ENCODE results near the gene CALML3. TPM values are rescaled to one million over a fixed set of nuclear protein-coding genes. Genes with fewer than 3 reads are reported as not detected.

Gene CALML3
- total and polyA plus RNA-seq, 11 donors, result 0.03 TPM; not detected in 10

DNA sequence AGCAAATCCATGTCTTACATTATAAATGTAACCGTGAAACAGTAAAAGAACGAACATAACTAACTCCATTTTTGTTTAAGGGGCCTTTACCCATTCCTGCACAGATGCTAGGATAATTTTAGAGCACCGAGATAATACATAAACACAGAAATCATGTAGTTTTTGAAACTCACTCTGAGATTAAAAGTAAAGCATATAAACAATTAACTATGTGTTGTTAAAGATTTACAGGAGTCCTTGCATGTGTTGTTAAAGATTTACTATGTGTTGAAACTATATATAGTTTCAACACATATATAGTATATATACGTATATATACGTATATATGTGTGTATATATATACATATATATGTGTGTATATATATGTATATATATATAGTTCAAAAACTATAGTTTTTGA, 7.2 kb upstream of the CALML3 start:
- no peak for ATAC-seq
- 86 to 95% (median 92%) methylated on average over 5 of the region's 5 CpGs for WGBS, 4 donors
- TF ChIP-seq POLR2A (IDR thresholded peaks at IDR 0.05), result no peak
- TF ChIP-seq, protein P1, sequence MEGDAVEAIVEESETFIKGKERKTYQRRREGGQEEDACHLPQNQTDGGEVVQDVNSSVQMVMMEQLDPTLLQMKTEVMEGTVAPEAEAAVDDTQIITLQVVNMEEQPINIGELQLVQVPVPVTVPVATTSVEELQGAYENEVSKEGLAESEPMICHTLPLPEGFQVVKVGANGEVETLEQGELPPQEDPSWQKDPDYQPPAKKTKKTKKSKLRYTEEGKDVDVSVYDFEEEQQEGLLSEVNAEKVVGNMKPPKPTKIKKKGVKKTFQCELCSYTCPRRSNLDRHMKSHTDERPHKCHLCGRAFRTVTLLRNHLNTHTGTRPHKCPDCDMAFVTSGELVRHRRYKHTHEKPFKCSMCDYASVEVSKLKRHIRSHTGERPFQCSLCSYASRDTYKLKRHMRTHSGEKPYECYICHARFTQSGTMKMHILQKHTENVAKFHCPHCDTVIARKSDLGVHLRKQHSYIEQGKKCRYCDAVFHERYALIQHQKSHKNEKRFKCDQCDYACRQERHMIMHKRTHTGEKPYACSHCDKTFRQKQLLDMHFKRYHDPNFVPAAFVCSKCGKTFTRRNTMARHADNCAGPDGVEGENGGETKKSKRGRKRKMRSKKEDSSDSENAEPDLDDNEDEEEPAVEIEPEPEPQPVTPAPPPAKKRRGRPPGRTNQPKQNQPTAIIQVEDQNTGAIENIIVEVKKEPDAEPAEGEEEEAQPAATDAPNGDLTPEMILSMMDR (IDR thresholded peaks at IDR 0.05), result no peak
- no peaks in the 10 kb centered on the region for H3K4me1 ChIP-seq
- DNase-seq, result no peak
- H3K36me3 ChIP-seq, result no peaks in the 10 kb centered on the region
- no peak overlapping the region for H3K4me3 ChIP-seq
- H3K9me3 ChIP-seq, result no peaks in the 10 kb centered on the region
- intact Hi-C loops (cut with DNase I), result no loop called here
- no peak overlapping the region for H3K27ac ChIP-seq
- H3K27me3 ChIP-seq, result no peaks in the 10 kb centered on the region

DNA sequence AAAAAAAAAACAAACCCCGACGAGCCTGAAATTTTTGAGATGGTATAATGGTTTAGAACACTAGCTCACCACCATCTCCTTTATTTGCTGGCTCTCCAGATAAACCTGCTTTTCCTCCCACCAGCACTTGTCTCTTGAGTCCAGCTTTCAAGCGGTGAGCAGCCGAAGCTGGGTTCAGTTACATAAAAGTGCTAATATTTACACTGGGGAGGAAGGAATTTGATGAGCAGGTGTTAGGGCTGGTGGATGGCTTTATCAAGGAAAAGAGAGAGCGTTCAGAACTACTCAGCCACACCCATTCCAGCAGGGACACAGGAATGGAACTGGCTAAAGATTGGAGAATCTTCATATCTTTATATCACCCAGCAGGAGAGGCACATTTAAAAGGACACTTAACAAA, 6.6 kb upstream of the CALML3 start:
- 77 to 82% (median 79%) methylated on average over 5 of the region's 5 CpGs for WGBS, 4 donors
- intact Hi-C loops (cut with DNase I), result no loop called here
- no peak for ATAC-seq
- no peaks in the 10 kb centered on the region for H3K4me1 ChIP-seq
- no peak overlapping the region for H3K27ac ChIP-seq
- TF ChIP-seq, protein P1 (IDR thresholded peaks at IDR 0.05), result no peak
- no peak for TF ChIP-seq POLR2A (IDR thresholded peaks at IDR 0.05)
- H3K4me3 ChIP-seq, result no peak overlapping the region
- H3K36me3 ChIP-seq, result no peaks in the 10 kb centered on the region
- DNase-seq, result no peak
- no peaks in the 10 kb centered on the region for H3K9me3 ChIP-seq
- H3K27me3 ChIP-seq, result no peaks in the 10 kb centered on the region

DNA sequence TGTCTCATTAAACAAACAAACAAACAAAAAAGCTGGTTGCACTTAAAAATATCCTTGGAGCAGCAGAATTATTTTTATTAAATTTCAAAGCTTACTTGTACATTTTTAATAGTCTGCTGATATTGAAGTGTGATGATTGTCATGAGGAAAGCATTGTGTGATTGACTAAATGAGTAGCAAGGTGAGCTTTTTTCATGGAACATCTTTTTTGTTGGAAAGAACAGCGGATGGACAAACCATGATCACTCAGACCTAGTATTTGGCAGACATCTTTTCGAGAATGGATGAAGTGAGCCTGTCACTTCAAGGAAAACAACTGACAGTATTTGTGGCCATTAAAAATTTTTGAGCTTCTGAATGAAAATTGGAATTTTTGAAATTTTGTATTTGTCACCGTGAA, 5.7 kb upstream of the CALML3 start:
- intact Hi-C loops (cut with DNase I), result no loop called here
- Histone ChIP-seq H3K4me1 (no peaks in the 10 kb centered on the region), H3K36me3 (no peaks in the 10 kb centered on the region), H3K9me3 (no peaks in the 10 kb centered on the region), H3K4me3 (no peak overlapping the region), H3K27ac (no peak overlapping the region), H3K27me3 (no peaks in the 10 kb centered on the region)
- DNase-seq (no peak), ATAC-seq (no peak)
- WGBS, 4 donors, result 91 to 96% (median 94%) methylated on average over 3 of the region's 3 CpGs
- TF ChIP-seq, protein P1 (IDR thresholded peaks at IDR 0.05), result no peak
- no peak for TF ChIP-seq POLR2A (IDR thresholded peaks at IDR 0.05)

DNA sequence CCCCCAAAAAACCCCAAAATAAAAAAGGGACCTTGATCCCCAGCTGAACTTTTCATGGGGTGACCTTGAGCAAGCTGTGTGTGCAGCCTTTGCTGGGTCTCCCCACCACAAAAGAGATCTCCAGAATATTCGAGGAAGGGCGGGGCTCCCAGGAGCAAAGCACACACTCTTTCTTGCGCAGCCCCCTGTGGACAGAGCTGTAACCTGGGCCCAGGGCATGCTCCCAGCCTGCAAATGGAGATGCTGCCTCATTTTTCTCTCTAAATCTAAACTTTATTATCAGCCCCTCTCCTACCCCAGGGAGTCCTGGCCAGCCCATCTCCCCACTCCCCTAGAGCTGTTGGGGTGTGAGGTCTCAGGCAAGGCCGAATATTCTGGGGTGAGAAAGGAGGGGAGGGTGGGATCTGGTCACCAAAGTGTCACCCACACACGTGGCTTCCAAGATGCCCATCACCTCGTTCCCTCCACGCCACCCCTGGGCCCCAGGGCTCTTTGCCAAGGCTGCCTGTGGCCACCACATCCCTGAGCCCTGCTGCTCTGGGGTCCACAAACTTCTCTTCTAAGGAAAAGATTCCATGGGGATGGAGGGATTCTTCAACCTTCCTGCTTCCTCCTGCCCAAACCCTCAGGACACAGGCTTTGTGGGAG, 1.7 kb upstream of the CALML3 start:
- 78 to 86% (median 80%) methylated on average over 6 to 7 of the region's 7 CpGs for WGBS, 4 donors
- DNase-seq, result peak in 1 of 5 donors; percentile 34

More for the DNA sequence above, 1.7 kb upstream of the CALML3 start:
- intact Hi-C loops (cut with DNase I), result no loop called here
- Histone ChIP-seq H3K27ac (no peak overlapping the region), H3K27me3 (no peaks in the 10 kb centered on the region), H3K36me3 (no peaks in the 10 kb centered on the region), H3K4me1 (no peaks in the 10 kb centered on the region), H3K4me3 (no peak overlapping the region), H3K9me3 (no peaks in the 10 kb centered on the region)
- TF ChIP-seq, protein P1 (IDR thresholded peaks at IDR 0.05), result no peak
- TF ChIP-seq POLR2A (IDR thresholded peaks at IDR 0.05), result no peak
- no peak for ATAC-seq
